Measurements from ENCODE around the gene FADS6.

- TF ChIP-seq CTCF (IDR thresholded peaks at IDR 0.05; ENCODE audit: low read depth, low read length) (peak; percentile 65), POLR2A (IDR thresholded peaks at IDR 0.05; ENCODE audit: extremely low read depth, insufficient read length) (no peak)
Measured at GRCh38 chr17:74862108-74862901, 31.1 kb downstream of the FADS6 start.

All from NB4 (cell line).